Measurements from ENCODE around the gene RTL10.

The RTL10 gene

DNA sequence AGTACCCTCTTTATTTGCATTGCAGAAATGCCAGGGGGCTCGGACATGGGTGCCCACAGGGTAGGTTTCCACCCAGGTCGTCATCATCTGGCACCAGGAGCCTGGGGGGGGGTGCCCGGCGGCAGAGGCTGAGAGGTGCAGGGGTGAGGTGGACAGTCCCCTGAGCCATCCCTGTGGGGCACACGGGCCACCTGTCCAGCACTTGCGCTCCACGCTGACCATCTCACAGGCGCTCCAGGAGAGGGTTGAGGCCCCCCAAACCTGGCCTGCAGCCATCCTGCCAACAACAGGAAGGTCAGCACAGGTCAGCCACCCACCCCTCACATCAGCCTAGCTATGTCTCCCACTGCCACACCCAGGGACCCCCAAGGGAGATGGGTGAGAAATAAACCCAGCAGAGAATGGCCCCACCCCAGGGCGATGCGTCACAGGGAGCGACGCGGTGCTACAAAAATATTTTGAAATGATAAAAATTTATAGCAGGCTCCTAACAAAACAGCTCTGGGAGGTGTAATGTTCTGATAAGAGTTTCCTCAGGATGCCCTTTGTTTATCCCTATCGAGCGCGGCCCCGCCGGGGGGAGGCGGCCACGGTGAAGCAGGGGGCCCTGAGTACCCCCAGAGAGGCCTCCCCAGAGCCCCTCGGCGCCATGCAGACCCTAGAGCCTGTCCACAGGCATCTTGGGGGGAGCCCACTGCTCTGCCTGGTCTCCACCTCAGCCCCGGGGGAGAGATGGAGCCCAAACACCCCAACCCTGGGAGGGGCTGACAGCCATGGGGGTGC, 21.0 kb upstream of the RTL10 start:
- no peak for DNase-seq

DNA sequence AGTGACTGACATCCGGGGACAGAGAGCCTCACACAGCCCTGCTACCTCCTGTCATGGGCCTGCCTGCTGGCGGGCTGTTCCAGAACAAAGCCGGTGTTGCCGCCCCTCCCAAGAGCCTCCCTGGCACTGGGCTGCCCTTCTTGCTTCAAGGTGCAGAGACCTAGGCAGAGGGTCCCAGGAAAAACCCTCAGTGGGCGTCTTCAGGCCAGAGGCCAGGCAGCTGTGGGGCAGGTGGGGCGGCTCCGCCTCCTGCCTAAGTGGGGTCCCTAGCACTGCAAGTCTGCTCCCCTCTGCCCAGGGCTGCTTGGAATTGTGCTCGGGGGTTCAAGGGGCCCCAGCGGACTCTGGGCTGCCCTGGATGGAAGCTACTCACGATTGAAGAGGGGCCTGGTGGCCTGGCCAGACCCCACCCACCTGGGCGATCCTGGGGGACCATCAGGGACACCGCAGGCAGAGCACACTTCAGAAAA, 20.4 kb upstream of the RTL10 start:
- DNase-seq = no peak

DNA sequence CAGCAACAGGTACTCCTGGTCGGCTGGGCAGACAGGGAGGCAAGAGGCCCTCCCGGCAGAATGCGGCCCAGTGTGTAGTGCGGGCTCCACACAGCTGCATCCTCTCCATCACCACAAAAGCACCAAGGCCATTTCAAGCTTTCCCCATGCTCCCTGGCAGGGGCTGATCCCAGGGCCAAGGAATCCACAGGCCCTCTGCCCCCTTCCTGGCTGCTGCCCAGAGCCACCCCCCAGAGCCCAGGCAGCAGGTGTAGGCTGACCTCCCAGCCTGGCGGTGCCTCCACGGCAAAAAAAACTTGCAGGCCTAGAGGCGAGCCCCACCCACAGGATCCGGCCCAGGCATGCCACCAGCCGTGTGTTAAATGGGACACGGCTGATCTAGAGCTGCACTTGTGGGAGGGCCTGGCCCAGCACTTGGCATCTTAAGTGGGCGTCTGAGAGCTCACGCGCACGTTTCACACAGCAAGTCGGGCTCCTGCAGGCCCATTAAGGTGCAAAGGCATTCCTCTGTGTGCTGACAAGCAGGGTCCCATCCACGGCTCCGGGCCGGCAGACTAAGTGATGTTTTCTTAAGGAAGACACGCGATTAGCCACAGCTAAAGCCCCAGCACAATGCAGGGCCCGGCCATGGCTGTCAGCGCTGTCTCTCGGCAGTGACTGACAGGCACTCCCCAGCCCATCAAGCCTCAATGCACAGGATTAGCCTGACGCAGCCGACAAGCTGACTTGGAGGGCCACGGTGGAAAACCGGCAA, 19.8 kb upstream of the RTL10 start:
- no peak for DNase-seq

DNA sequence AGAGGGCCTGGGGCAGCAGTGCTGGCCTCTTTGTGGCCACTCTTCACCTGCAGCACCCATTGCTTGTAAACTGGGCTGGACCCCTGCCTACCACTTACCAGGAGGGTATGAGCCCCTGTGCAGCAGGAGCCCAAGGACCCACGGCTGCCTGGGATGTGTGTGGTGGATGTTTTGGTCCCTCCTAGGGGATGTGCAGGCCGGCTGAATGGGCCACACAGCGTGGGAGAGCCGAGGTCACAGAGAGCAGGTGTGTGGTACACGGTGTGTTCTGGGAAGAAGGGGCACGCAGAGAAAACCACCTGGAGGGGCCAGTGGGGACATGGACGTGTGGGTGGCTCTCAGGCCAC, 19.3 kb upstream of the RTL10 start:
- no peak for DNase-seq

DNA sequence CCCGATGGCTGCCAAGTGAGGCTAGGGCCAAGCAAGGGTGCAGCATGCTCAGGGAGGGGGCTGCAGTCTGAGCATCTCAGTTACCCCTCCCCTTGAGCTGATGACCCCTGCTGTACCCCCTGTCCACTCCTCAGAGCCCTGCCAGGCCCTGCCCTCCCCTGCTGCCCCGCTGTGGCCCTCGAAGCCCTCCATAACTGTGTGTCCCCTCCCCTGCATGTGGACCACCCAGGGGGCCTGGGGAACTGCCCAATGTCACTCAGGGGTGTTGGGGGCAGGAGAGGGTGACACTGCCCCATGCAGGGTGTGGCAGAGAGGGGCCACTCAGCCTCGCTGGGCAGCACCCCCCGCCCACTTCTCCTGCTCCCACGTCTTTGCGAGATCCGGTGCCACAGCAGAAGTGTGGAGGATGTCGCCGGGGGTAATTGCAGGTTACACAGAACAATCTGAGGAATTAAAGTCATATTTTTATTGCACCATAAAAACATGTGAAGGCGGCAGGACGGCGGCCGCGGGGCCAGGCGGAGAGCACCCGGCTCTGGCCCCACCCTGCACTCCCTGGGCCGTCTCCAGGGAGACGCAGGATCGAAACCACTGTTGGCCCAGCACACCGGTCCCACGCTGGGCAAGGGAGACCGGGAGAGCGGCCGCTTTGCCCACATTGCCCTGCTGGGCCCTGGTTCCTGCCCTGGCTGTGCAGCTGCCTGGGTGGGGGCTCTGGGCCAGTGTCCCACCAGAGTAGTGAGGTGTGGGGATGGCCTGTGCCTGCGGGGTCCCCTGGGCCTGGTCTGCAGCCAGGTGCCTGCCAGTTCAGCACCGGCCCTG, 18.7 kb upstream of the RTL10 start:
- DNase-seq = no peak

DNA sequence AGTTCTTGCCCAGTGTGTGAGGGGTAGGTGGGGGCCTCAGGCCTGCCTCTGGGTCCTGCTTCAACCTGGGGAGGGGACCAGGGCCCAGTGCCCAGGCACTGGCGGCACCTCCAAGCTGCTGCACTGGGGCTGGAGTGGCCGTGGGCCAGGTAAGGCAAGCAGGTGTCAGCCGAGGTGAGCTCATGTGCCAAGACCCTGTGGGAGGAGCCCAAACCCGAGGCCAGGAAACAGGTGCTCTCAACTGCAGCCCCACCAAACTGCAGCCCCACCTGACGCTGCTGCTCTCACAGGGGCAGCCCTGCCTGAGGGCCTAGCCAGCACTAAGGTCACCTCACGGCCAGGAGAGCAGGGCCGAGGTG, 18.1 kb upstream of the RTL10 start:
- DNase-seq = no peak

DNA sequence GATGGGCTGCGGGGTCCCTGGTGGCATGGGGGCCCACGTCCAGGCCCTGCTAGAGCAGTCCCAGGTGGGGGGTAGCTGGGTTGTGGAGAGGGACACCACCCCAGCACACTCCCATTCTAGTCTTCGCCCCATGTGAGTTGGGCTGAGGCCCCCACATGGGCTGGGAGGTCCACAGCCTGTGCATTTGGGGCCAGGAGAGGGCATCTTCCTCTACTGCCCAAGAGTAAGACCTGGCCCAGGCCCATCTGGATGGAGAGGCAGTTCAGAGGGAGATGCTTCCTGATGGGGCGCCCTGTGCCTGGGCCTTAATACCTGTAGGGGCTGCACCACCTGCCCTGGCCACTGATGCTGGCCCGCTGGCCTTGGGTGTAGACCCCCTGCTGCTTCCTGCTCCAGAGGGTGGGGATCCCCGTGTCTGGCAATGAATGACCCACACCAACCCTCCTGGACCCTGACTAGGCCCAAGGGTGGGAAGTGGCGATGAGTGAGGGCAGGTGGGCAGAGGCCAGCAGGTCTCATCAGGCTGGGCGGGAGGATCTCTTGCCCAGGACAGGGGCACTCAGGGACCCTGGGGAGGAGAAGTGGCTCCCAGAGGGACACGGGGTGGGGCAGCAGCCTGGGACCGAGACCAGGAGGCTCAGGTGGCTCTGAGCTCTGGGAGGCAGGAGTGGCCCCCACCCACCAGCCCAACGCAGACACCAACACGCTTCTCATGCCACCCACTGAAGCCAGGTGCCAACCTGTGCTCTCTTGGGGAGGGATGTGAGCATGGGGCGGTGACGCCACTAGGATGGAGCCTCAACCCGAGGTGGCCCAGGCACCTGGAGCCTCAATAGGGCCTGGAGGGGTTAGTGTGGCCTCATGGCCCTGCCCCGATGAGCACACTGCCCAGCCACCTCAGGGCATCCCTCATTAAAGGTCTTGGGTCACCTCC, 17.4 kb upstream of the RTL10 start:
- DNase-seq = no peak

DNA sequence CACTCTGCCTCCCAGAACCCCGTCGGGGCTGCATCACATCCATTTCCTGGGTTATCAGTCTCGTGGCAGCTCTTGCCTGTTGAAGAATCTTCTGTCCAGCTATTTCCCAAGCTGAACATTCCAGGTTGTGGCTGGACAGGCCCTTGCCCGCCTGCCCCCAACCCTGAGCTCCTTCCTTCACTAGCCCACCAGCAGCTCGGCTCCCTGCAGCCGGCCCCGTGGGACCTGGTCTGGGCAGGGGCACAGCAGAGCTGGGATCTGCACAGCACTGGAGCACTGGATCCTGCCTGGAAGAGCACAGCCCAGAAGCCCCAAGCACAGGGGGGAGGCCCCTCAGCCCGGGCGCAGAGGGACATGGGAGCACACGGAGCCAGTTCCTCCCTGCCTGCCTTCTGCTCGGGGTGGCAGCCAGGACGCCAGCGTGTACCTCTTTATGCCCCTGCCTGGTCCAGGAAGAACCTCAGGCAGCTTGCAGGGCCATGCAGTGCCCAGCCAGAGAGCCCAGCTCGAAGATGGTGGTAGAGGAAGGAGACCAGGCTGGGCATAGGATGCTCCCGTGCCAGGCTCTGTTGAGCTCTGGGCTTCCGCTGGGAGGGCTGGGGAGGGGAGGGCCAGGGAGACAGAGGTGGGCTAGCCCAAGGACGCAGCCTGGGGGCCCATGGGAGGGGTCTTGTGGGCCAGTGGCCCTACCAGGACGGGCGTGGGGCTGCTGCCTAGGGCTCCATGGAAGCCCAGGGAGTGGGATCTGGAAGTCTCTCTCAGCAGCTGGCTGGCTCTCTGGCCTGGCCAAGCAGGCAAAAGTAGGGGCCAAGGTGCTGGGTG, 16.6 kb upstream of the RTL10 start:
- DNase-seq = no peak

DNA sequence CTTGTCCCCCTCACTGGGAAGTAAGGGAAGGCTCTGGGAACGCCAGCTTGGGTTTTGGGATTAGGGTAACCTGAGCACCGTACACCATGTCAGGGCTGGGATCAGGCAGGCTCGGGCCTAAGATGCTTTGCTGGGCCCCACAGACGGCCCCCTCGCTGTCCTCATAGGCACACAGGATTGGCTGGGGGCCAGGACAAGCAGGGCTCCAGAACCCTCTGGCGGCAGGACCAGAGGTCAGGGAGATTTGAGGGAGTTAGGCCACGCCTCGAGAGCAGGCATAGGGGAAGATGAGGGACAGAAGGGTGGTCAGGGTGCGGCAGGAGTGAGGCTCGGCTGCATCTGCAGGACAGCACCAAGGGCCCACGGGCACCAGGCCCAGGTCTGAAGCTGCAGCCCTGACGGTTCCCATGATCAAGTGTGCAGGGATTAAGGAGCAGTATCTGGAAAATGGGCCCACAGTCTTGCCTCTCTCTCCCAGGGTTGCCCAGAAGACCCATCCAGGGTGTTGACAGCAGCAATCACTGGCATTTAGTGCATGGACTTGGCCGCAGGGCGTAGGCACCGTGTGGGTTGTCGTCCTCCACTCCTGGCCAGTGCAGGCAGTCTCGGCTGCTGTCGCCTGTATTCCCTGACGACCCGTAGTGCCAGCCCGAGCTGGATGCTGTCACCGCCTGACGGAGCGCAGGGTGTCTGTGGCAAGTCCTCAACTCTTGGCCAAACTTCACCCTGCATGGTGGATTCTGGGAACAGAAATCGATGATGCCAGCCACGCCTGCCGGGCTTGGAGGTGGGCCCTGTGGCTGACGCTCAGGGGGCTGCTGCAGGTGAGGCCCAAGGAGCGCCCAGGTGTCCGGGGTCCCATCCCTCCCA, 15.7 kb upstream of the RTL10 start:
- no peak for DNase-seq

DNA sequence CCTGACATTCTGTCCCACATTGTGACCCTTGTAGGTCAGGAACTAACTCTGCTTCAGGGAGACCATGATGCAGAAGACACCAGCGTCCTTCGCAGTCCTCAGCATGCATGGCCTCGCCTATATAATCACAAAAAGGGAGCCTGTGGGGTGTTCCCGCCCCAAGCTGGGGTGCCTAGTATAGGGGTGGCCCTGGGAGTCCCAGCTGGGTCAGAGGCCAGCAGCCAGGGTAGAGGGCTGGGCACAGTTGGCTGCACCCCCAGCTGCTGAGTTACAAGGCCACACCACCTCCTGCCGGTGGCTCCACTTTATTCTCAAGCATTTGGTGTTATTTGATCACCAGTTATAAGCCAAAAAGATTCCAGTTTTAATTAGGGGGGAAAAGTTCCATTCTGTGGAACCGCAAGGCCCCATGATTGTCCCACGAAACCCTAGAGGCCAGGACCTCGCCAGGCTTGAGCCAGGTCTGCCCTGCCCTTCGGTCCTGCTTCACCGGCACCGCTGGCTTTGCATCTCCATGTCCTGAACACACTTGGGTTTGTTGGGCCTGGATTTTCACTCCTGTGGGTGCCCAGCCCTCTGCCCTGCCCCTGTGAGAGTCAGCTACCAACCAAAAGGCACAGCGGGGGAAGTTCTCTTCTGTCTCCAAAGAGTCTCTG, 15.0 kb upstream of the RTL10 start:
- no peak for DNase-seq

DNA sequence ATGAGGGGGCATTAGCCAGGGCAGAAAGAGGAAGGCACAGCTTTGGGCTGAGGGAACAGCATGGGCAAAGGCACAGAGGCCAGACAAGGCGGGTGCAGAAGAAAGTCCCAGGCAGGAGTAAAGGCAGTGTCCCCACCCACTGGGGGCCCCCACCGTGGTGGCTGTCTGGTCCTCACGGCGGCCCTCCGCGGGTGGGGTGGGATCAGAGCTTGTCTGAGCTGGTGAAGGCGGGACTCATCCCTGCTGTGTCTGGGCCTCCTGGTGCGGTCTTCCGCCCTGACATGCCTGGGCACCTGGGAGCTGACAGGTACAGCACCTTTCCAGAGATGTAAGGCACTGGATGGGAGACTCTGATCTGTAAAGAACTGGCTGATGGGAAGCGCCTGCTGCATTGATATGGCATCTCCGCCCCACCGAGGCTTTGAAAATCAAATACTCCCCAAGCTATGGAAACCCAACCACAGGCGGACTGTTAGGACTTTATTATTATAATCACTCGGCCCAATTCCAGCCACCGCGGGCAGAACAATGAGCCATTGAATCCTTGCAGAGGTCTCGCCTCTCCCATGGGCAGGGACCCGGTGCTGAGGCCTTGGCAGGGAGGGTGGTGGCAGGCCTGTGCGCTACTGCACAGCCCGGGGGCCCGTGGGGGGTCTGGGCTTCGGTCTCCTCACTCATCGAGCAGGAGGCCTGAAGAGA, 14.2 kb upstream of the RTL10 start:
- no peak for DNase-seq

DNA sequence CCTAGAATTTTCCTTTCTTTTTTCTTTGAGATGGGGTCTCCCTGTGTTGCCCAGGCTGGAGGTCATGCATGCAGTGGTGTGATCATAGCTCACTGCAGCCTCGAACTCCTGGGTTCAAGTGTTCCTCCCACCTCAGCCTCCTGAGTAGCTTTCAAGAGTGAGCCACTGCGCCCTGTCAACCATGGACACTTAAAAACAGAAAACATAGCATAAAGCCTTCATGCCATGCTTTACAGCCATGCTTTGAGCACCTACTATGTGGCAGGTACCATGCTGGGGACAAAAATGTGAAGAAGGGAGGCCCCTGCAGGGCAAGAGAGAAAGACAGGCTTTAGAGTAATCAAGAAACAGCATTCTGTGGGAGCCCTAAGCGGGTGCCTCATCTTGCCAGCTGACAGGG, 13.7 kb upstream of the RTL10 start:
- no peak for DNase-seq

DNA sequence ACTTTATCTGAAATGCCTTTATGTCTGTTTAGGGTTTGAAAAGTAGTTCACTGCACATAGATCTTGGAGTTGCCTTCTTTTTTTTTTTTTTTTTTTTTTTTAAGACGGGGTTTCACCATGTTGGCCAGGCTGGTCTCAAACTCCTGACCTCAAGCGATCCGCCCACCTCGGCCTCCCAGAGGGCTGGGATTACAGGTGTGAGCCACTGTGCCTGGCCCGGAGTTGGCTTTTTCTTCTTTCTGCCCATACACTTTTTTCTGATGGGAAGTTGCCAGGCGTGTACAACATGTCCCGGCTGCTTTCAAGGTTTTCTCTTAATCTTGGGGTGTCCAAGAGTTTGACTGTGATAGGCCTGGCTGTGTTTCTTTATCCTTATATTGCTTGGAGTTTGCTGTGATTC, 12.9 kb upstream of the RTL10 start:
- DNase-seq = no peak

DNA sequence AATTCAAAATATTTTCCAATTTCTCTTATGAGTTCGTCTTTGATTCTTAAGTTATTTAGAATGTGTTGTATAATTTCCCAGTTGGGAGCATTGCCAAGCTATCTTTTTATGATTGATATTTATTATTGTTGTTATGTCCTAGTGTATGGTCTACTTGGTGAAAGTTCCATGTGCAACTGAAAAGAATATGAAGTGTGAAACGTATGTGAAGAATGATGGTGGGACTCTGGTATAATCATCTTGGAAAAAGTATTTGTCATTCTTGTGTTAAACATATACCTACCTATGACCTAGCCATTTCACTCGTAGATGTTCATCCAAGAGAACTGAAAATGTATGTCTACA, 12.0 kb upstream of the RTL10 start:
- DNase-seq = no peak

DNA sequence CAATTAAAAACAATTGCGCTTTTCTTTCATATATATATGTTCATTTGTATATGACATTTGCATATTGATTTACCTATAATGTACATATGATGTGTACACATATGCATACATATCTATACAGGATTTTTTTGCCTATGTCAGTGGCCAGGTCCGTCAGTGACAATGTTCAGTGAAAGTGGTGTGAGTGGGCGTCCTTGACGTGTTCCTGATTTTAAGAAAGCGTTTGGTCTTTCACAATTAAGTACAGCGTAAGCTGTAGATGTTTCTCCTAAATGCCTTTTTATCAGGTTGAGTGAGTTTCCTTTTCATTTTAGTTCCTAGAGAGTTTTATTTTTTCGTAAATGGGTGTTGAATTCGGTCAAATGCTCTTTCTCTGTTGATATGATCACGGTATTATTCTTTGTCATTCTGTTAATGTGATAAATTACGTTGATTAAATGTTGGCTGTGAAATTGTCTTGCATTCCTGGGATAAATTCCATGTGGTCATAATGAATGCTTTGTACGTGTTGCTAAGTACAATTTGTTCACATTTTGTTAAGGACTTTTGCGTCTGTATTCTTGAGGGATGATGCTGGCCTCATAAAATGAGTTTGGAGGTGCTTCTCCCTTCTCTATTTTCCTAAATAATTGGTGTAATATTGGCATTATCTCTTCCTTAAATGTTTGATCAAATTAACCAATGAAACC, 10.6 kb upstream of the RTL10 start:
- DNase-seq = no peak

DNA sequence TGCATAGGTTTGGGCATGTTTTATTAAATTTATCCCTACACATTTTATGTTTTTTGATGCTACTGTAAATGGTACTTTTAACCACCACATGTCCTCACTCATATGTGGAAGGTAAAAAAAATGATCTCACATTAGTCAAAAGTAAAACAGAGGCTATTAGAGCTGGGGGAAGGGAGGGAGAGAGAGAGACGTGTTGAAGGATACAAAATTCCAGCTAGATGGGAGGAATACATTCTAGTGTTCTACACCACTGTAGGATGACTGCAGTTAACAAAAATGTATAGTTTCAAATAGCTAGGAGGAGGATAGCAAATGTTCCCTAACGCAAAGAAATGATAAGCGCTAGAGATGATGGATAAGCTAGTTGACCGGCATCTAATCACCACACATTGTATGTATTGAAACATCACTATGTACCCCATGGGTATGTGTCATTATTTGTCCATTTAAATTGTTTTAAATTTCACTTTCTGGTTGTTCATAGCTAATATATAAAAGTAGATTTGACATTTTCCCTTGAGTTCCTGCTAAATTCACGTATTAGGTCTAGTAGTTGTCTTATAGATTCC, 9.9 kb upstream of the RTL10 start:
- no peak for DNase-seq

DNA sequence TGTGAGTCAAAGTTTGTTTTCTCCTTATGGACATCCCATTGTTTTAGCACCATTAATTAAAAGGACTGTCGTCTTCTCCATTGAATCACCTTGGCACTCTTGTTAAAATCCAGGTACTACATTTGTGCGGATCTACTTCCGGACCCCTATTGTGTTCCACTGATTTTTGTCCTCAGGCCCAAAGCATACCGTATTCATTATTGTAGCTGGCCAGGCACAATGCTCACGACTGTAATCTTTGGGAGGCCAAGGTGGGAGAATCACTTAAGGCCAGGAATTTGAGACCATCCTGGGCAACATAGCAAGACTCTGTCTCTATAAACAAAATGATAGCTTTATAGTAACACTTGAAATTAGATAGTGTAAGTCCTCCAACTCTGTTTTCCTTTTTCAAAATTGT, 8.9 kb upstream of the RTL10 start:
- no peak for DNase-seq

DNA sequence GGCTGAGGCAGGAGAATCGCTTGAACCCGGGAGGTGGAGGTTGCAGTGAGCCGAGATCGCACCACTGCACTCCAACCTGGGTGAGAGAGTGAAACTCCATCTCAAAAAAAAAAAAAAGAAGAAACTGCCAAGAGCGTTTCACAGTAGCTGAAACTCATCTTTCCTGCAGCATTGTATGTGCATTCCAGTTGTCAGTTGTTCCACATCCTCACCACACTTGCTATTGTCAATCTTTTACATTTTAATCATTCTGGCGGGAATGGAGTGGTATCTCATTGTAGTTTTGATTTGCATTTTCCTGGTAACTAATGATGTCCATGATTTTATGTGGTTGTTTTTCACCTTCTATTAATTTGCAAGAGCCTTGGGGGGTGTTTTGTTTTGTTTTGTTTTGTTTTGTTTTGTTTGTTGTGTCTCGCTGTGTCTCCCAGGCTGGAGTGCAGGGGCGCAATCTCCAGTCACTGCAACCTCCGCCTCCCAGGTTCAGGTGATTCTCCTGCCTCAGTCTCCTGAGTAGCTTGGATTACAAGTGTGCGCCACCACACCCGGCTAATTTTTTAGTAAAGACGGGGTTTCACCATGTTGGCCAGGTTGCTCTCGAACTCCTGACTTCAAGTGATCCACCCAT, 8.1 kb upstream of the RTL10 start:
- no peak for DNase-seq
